CD1c-positive myeloid dendritic cell (primary cell): ENCODE results near the gene CBFA2T2.
"Not testable (repeated sequence)": the region's sequence is repeated elsewhere in the genome, so short reads cannot be mapped to it uniquely, and the experiment has no call there.

Experiments
- DNase-seq: peaks from one replicate; pipeline ENCODE4 v3.0.0-alpha.2; 2016; ENCODE audit errors: extremely low spot score

The CBFA2T2 gene

DNA sequence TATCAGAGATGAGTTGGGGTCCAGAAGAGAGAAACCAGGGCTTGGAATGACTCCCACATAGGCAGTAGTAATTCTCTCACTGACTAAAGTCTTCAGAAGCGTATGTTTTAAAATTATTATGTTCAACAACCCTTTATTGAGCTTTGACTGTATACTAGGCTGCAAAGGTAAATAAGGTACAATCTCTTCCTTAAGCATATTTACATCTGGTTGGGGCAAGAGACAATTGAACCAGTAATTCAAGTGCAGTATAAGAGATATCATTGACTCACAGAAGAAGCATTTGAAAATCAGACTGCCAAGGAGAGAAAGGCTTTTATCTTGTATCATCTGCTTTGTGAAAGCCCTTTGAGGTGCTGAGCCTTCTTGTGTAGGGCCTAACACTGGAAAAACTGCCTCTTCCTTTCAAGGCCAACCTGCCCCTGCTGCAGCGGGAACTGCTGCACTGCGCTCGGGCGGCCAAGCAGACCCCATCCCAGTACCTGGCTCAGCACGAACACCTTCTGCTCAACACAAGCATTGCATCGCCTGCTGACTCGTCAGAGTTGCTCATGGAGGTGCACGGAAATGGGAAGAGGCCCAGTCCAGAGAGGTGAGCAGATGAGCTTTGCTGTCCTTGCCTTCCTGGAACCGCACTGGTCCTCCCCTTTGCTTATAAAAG is 132.9 kb downstream of the CBFA2T2 start:
- no peak for DNase-seq

DNA sequence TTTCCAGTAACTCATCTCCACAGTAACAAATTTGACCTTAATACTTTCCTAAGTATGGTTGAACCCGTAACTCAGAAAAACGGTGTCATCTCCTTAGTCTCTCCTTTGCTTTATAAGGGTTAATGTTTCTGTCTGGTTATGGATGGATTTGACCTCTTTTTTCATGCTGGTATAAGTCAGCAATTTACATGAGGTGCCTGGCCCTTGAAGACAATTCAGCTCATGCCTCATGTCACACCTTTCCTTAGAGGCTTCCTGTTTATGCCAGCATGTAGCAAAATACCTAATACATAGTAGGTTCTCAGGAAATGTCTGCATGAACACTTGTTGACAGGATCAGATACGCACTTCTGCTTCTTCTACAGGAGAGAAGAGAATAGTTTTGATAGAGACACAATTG is 134.5 kb downstream of the CBFA2T2 start:
- no peak for DNase-seq

DNA sequence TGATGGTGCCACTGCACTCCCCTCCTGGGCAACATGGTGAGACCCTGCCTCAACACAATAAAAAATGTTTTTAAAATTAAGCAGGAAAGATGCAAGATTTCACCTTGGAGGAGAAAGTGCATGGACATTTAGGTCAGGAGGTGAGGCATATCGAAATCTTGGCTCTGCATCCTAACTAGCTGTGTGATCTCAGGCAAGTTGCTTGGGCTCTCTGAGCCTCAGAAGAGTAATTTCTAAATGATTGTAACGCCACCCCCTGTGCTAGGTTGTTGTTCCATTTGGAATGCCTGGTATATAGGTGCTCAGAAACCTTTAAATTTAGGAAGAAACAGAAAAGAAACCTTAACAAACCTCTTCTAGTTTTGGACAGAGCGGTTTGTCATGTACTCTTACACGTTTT is 136.3 kb downstream of the CBFA2T2 start:
- no peak for DNase-seq

DNA sequence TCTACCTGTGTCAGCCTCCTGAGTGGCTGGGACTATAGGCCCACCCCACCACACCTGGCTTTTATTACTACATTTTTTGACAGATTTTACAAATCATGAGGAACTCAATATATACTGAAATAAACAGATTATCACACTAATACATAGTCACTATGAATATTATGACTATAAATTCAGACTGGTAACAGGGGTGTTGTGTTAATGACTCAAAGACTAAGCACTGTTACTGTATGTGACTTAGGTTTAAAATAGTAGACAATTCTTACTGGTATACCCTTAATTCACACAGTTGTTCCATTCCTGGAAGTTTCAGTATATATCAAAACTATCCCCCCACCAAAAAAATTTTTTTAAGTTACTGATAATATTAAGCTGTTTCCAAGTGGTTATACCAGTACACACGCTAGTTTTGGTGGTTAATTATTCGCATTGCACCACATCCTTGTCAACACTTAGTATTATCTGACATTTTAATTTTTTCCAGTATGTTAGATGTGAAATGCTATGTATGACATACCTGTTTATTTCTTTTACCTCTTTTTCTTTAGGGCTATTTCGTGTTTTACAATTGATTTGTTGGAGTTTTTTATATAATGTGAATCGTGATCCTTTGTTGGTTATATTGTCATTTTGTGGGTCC is 137.8 kb downstream of the CBFA2T2 start:
- DNase-seq, result no peak

DNA sequence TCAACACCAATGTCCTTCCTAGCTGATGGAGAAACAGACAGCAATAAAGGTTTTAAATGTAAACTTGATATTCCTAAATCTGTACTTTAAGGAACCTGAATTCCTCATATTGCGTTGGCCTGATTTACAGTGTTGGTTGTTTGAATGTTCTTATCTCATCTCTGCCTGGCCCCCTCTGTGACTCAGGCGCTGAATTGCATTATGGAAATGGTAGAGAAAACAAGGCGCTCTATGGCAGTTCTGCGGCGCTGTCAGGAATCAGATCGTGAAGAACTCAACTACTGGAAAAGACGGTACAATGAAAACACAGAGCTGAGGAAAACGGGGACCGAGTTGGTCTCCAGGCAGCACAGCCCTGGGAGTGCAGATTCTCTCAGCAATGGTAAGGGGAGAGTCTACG is 139.6 kb downstream of the CBFA2T2 start:
- DNase-seq, result no peak

DNA sequence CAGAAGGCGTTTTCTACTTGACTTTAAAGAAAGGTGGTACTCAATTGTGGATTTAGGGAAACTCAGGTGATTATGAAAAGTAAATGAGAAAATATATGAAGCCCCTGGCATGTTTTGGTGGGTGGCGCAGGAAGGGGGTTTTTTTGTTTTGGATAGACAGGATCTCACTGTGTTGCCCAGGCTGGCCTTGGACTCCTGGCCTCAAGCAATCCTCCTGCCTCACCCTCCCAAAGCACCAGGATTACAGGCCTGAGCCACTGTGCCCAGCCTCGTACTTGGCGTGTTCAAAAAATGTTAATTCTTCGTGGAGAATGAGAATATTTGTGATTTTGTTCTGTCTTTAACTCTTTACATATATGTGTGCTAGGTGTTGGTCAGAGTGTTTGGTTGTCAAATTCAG is 140.1 kb downstream of the CBFA2T2 start:
- DNase-seq, result no peak

DNA sequence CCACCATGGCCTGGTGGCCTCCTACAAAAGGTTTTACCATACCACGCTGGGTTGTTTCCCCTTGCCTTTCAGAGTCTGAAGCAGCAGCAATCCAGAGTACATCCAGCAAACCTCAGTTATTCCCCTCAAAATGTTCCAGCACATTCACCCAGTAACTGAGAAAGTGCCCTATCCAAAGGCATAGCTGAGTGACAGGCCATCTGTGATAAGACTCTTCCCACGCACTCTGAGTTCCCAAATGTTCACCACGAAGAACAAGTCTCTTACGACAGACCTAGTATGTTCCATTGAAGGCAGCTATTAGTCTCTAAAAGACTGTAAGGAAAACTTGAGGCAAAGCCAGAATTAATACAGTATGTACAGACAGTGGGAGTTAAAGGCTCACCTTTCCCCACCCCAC is 140.6 kb downstream of the CBFA2T2 start:
- no peak for DNase-seq

DNA sequence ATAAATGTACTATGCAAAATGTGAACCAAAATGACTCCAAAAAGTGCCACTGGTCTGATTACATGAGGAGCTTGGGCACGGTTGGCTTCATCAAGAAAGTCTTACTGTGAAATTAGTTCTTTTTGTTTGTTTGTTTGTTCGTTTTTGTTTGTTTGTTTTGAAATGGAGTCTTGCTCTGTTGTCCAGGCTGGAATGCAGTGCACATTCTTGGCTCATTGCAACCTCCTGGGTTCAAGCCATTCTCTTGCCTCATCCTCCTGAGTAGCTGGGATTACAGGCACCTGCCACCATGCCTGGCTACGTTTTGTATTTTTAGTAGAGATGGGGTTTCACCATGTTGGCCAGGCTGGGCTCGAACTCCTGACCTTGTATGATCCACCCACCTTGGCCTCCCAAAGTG is 142.0 kb downstream of the CBFA2T2 start:
- DNase-seq, result not testable (repeated sequence)

DNA sequence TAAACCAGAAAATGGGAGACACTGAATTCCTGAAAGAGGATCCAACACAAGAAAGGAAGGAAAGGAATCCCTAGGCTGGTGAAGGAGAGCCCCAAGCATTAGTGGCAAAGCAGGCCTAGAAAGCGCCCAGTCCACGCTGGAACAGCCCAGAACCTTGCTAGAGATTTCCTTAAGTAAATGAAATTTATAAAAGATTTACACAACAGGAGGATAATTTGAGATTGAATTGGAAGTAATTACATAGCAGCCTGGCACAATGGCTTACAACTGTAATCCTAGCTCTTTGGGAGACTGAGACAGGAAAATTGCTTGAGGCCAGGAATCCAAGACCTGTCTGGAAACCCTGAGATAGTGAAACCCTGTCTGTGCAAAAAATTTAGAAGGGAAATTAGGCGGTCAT is 145.4 kb downstream of the CBFA2T2 start:
- no peak for DNase-seq

DNA sequence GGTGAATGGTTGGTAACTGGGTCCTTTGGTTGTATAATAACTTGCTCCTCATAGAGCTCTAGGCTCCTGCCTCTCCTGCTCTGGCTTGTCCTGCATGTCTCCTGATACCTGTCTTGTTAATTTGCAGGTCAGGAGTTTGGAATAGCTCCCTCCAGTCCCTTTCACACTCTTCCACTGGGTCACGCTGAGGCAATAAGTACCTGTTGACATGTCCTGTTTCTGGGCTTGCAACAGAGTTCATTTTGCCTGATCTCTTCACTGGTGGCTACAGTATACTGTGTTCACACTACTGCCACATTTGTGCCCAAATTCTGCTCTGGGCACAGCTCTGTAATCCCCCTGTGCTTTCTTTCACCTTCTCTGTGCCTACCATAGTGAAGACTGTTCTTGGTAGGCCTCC is 146.9 kb downstream of the CBFA2T2 start:
- DNase-seq, result no peak

DNA sequence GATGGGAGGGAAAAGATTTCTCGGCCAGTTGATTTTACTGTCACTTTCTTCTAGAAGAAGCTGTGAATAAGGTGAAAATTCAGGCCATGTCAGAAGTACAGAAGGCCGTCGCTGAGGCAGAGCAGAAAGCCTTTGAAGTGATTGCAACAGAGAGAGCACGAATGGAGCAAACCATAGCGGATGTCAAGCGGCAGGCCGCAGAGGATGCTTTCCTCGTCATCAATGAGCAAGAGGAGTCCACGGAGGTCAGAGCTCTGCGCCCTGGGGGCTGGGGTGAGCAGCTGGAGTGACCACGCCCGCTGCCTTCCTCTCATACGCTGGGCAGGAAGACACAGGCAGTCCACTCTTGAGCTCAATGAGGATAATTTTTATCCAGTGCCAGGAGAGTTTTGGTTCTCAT is 150.4 kb downstream of the CBFA2T2 start:
- no peak for DNase-seq

DNA sequence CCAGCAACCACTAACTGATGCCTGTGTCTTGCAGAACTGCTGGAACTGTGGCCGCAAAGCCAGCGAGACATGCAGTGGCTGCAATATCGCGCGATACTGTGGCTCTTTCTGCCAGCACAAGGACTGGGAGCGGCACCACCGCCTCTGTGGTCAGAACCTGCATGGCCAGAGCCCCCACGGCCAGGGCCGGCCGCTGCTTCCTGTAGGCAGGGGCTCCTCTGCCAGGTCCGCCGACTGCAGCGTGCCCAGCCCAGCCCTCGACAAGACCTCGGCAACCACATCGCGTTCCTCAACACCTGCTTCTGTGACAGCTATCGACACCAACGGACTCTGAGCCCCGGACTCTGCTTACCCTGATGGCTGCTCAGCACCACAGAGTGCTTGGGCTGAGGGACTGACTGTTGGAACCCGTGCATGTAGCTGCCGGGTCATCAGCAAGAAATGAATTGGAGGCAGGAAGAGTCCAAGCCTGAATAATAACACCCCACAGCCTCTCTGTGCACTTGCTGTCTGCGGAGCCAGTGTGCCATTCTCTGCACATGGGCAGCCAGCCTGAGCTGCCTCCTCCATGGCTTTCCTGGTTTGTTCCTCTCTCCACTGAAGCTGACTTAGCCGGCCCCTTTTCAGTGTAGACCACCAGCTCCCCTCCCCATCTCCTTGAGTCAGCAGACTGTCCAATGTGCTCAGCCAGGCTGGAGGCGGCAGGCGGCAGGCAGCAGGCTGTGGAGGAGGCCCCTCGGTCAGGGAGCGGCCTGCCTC is 154.6 kb downstream of the CBFA2T2 start:
- no peak for DNase-seq

DNA sequence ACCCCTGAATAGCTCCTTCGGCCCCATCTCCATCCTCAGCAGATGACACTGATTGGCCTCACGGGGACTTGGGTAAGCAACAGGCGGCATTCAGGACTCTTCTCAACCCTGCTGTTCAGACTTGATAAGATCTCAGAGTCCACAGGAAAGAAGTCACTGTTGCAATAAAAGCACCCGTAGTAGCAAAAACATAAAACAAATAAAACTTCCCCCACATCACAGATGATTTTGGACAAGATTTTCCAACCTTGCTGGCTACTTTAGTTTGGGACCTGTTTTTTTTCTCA is 155.1 kb downstream of the CBFA2T2 start:
- no peak for DNase-seq

DNA sequence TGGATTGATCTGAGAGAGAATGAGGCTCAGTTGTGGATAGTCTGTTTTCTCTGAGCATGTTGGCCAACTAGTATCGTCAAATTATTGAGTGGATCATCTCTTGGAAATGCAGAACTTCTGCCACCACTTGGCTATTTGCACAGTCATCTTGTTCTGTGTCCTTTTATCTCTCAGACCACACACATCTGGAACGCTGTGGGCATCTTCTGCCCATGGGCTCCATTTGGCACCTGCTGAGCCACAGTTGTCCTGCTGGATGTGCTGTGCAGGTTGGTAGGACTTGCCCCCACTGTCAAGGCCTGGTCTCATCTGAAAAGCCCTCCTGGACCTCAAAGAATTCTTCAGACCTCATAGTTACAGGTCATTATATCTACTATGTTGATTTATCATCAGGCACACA is 155.5 kb downstream of the CBFA2T2 start:
- DNase-seq, result no peak

DNA sequence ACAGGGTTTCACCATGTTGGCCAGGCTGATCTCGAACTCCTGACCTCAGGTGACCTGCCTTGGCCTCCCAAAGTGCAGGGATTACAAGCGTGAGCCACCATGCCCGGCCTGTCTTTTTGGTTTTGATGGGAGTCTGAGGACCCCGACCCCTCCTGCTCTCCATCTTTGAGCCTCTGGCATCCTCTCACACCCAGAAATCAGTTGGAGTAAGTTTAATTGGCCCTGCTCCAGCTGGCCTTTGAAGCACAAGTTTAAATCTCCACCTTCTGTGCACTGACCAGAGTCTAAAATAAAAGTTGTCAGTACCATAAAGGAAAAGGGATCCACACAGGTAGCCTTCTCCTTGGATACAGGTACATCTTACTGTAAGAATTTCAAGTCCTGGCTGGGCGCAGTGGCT is 156.3 kb downstream of the CBFA2T2 start:
- DNase-seq, result no peak

DNA sequence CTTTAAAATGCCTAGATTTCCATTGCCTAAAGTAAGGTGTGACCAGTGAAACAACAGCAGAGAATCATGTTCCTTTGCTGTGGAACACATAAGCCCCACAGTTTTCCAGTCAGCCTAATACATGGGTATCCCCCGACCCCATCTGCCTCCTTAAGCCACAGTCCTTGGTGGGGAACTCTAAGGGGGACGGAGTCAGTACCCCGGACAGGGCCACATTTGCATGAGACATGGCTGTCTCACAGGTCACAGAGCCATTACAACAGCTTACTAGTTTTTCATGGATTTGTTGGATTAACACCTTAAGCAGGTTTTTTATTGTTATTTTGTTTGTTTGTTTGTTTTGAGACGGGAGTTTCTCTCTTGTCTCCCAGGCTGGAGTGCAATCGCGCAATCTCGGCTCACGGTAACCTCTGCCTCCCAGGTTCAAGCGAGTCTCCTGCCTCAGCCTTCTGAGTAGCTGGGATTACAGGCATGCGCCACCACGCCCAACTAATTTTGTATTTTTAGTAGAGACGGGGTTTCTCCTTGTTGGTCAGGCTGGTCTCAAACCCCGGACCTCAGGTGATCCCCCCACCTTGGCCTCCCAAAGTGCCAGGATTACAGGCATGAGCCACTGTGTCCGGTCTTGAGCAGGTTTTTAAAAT is 157.2 kb downstream of the CBFA2T2 start:
- not testable (repeated sequence) for DNase-seq

DNA sequence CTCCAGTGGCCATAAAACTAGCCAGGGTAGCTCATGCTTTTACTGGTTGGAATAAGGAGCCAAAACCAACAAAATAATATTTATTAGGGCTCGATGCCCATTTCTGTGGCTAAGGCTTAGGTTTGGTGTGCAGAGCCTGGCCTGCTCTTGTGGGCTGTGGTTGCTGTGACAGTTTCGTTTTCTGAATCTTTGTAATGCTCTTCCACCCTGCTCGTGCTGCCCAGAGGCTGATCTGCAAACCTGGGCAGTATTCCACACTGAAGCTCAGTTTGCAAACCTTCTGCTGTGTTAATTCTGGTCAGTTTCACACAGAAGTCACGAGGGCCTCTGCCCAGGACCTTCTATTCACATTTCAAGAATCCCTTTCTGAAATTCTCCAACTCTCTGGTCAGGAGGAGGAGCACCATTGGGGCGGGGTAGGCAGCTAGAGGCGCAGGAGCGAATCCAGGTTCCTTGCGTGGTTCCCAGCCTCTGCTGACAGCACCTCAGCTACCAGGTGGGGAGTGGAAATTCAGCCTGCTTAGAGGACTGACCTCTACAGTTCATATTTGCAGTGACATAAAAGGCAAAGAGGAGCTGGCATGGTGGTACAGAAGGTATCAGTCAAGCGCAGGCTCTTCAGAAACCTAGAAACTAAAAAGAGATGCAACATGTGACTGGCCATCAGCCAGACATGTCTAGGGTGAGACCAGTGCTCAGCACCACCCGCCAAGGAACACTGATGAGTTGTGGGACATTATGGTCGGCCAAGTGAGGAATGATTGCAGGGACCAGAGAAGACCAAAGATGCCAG is 157.9 kb downstream of the CBFA2T2 start:
- no peak for DNase-seq

DNA sequence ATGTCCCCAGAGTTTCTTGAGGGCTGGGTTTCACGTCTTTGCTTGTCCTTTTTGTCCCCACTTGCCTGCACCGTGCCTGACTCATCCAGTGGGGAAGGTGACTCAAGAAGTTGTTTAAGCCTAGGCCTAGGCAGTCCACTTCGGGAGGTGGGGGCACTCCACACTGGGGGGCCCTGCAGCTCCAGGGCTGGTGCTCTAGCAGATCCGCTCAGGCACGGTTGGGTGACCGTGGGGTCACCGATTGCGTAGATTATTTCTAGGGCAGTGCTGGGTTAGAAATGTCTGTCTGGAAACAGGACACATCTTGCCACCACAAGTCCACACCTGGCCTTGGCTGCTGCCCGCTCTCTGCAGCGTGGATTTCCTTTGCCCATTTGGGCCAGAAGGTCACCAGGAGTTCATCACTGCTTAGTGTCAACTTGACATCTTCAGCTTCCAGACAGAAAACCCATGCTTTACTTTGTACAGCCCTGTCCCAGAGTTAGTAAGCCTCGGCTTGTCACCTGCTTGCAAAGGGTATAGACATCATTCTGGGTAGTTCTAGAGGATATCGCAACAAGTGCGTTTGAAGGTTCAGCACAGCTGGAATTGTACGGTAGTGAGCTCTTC is 158.6 kb downstream of the CBFA2T2 start:
- no peak for DNase-seq

DNA sequence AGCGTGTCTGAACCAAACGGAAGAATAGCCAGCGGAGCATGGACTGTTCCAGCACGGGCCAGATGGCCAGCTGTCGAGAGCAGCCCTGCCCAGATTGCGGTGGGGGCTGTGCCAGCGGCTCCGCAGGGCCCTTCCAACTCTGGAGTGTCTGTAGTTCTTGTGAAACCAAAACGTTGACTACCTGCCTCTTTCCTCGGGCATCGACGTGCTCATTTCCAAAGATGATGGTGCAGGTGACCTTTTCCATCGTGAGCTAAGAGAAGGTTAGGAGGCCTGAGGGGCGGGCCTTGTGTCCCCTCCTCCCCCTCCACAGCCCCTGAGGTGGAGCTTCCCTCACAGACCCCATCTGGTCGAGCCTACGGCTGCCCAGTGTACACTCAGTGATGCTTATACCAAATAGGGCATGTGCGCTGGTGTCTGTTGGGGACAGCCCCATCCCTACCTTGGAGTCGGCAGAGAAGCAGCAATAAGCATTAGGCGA is 159.3 kb downstream of the CBFA2T2 start:
- DNase-seq, result no peak

DNA sequence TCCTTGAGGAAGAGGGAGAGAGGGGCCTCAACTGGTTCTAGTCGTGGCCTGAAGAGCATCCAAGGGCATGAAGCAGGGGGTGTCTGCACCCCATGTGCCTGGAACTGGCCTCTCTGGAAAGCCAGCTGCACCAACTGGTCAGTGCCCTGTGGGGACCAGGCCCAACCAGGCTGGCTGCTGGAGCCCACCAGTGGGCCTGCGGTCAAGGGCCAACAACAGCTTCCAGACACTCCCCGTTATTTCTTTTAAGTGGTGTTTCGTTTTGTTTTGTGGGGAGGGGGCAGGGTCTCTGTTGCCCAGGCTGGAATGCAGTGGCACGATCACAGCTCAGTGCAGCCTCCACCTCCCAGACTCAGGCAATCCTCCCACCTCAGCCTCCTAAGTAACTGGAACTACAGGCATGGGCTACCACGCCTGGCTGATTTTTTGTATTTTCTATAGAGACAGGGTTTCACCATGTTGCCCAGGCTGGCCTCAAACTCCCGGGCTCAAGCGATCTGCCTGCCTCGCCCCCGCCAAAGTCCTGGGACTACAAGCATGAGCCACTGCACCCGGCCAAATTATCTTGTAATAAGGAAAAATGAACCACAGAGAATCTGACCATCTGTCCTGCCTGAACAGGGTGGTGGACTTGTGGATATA is 160.3 kb downstream of the CBFA2T2 start:
- no peak for DNase-seq
